Fibroblast of lung (primary cell): ENCODE data around the gene COL2A1. TPM values are rescaled to one million over a fixed set of nuclear protein-coding genes. Genes with fewer than 3 reads are reported as not detected.

Experiments used
- DNase-seq, 2 donors: peaks; one replicate each; pipeline versions ENCODE4 v3.0.0 to v3.0.0-alpha.2; 2010; ENCODE audit warnings: low read depth in 2 of 2
- H2AFZ ChIP-seq: 2 replicates; pipeline ENCODE4 v1.5.1; 2012; ENCODE audit warnings: low read length, control low read depth, inconsistent platforms
- H3K27ac ChIP-seq: 2 replicates; pipeline ENCODE4 v1.5.1; 2011; ENCODE audit warnings: low read length, control low read depth; ENCODE audit not compliant: insufficient read depth
- H3K27me3 ChIP-seq: 2 replicates; pipeline ENCODE4 v1.5.1; 2011; ENCODE audit warnings: mild to moderate bottlenecking, low read length; ENCODE audit not compliant: control insufficient read depth, insufficient read depth
- H3K36me3 ChIP-seq: 2 replicates; pipeline ENCODE4 v1.5.1; 2011; ENCODE audit warnings: low read length; ENCODE audit not compliant: control insufficient read depth, insufficient read depth
- H3K4me1 ChIP-seq: 2 replicates; pipeline ENCODE4 v1.5.1; 2011; ENCODE audit warnings: low read length; ENCODE audit not compliant: control insufficient read depth, insufficient read depth; ENCODE audit errors: extremely low read depth
- H3K4me2 ChIP-seq: 2 replicates; pipeline ENCODE4 v1.5.1; 2011; ENCODE audit warnings: low read length, control low read depth; ENCODE audit not compliant: insufficient read depth; ENCODE audit errors: extremely low read depth
- H3K4me3 ChIP-seq, 4 experiments: fragments of 200-600 bp in 1 of 4; sonication (generic) in 1 of 4; replicated peaks in 1 of 4; 2 replicates each; pipeline ENCODE4 v1.5.1; 2011 to 2016; ENCODE audit warnings: low read length in 4 of 4, low read depth in 3 of 4, mild to moderate bottlenecking in 3 of 4, control low read depth in 2 of 4, inconsistent platforms in 1 of 4, mixed read lengths in 1 of 4; ENCODE audit not compliant: insufficient read depth in 1 of 4; ENCODE audit errors: control extremely low read depth in 1 of 4
- H3K79me2 ChIP-seq: 2 replicates; pipeline ENCODE4 v1.5.1; 2012; ENCODE audit warnings: mild to moderate bottlenecking, low read length, inconsistent platforms; ENCODE audit not compliant: control insufficient read depth, insufficient read depth
- H3K9ac ChIP-seq: 2 replicates; pipeline ENCODE4 v1.5.1; 2011; ENCODE audit warnings: mild to moderate bottlenecking, low read length, control low read depth; ENCODE audit not compliant: insufficient read depth
- H3K9me3 ChIP-seq: 2 replicates; pipeline ENCODE4 v1.5.1; 2012; ENCODE audit warnings: low read depth, low read length; ENCODE audit not compliant: control insufficient read depth, insufficient read depth
- H4K20me1 ChIP-seq: 2 replicates; pipeline ENCODE4 v1.5.1; 2011; ENCODE audit warnings: low read length; ENCODE audit not compliant: control insufficient read depth, insufficient read depth; ENCODE audit errors: extremely low read depth
- EZH2 ChIP-seq: IDR thresholded peaks from 2 replicates; pipeline ENCODE4 v1.5.1; 2012; ENCODE audit warnings: low read length, control low read depth, mild to moderate bottlenecking; ENCODE audit errors: missing control alignments
- polyA plus RNA-seq, 2 donors: library from polyadenylated mRNA; depleted of rRNA in 1 of 2; stranded (reverse) in 1 of 2; unstranded in 1 of 2; fragments of >200 nt; gene quantifications; 2 replicates each; pipeline ENCODE4 v1.2.1, GENCODE V29; 2011 to 2012; ENCODE audit warnings: missing spikeins in 1 of 2
- total RNA-seq: library from RNA; depleted of rRNA; stranded (reverse); fragments of >200 nt; gene quantifications from 2 replicates; pipeline ENCODE4 v1.2.1, GENCODE V29; 2014
- TF ChIP-seq, protein P1 (sequence below), 2 donors: IDR thresholded peaks in 1 of 2; conservative IDR thresholded peaks in 1 of 2; 1 replicate in 1 of 2; 2 replicates in 1 of 2; pipeline ENCODE4 v1.5.1; 2011 to 2012; ENCODE audit warnings: low read length in 2 of 2, control low read depth in 1 of 2, inconsistent platforms in 1 of 2, low read depth in 1 of 2, mild to moderate bottlenecking in 1 of 2

COL2A1 gene
- total and polyA plus RNA-seq, 2 donors (not counting 1 experiment from before 2014, with no cell fraction given), result not detected

- Histone ChIP-seq H3K9me3 (no peaks in the 10 kb centered on the region), H3K9ac (no peak overlapping the region), H3K4me1 (peaks cover 2% of the 10 kb centered on the region), H3K36me3 (no peaks in the 10 kb centered on the region), H2AFZ (no peak overlapping the region), H3K79me2 (no peaks in the 10 kb centered on the region), H3K27ac (no peak overlapping the region), H3K27me3 (peaks cover 5% of the 10 kb centered on the region), H3K4me3 (no peak overlapping the region), H3K4me2 (no peak overlapping the region), H4K20me1 (no peaks in the 10 kb centered on the region)
- no peak for DNase-seq
- no peak for TF ChIP-seq EZH2
- TF ChIP-seq, protein P1, sequence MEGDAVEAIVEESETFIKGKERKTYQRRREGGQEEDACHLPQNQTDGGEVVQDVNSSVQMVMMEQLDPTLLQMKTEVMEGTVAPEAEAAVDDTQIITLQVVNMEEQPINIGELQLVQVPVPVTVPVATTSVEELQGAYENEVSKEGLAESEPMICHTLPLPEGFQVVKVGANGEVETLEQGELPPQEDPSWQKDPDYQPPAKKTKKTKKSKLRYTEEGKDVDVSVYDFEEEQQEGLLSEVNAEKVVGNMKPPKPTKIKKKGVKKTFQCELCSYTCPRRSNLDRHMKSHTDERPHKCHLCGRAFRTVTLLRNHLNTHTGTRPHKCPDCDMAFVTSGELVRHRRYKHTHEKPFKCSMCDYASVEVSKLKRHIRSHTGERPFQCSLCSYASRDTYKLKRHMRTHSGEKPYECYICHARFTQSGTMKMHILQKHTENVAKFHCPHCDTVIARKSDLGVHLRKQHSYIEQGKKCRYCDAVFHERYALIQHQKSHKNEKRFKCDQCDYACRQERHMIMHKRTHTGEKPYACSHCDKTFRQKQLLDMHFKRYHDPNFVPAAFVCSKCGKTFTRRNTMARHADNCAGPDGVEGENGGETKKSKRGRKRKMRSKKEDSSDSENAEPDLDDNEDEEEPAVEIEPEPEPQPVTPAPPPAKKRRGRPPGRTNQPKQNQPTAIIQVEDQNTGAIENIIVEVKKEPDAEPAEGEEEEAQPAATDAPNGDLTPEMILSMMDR (conservative IDR thresholded peaks at IDR 0.05 in 1 of 2, IDR thresholded peaks at IDR 0.05 in 1 of 2; ENCODE audit: low read depth in 1 of 2, low read length in 2 of 2), result no peak
Measured at GRCh38 chr12:48034835-48035805, 30.8 kb upstream of the COL2A1 start.

- no peak for DNase-seq
- Histone ChIP-seq H3K9ac (no peak overlapping the region), H3K27me3 (peaks cover 10% of the 10 kb centered on the region), H3K27ac (no peak overlapping the region), H4K20me1 (no peaks in the 10 kb centered on the region), H3K36me3 (no peaks in the 10 kb centered on the region), H2AFZ (no peak overlapping the region), H3K4me2 (no peak overlapping the region), H3K9me3 (no peaks in the 10 kb centered on the region), H3K4me1 (peaks cover 2% of the 10 kb centered on the region), H3K4me3 (no peak overlapping the region), H3K79me2 (no peaks in the 10 kb centered on the region)
- TF ChIP-seq, protein P1 (conservative IDR thresholded peaks at IDR 0.05 in 1 of 2, IDR thresholded peaks at IDR 0.05 in 1 of 2; ENCODE audit: low read depth in 1 of 2, low read length in 2 of 2), result no peak
- no peak for TF ChIP-seq EZH2
Measured at GRCh38 chr12:48033451-48033850, 29.2 kb upstream of the COL2A1 start.

GRCh38 chr12:48032597-48032996 is 28.3 kb upstream of the COL2A1 start:
- no peak for TF ChIP-seq EZH2
- TF ChIP-seq, protein P1 (conservative IDR thresholded peaks at IDR 0.05 in 1 of 2, IDR thresholded peaks at IDR 0.05 in 1 of 2; ENCODE audit: low read depth in 1 of 2, low read length in 2 of 2), result no peak
- DNase-seq, result peak in 1 of 2 donors; percentile 5

More at GRCh38 chr12:48032597-48032996, 28.3 kb upstream of the COL2A1 start:
- Histone ChIP-seq H2AFZ (no peak overlapping the region), H3K9me3 (no peaks in the 10 kb centered on the region), H3K79me2 (no peaks in the 10 kb centered on the region), H3K4me2 (no peak overlapping the region), H4K20me1 (no peaks in the 10 kb centered on the region), H3K27me3 (peaks cover 11% of the 10 kb centered on the region), H3K36me3 (no peaks in the 10 kb centered on the region), H3K9ac (no peak overlapping the region), H3K27ac (no peak overlapping the region), H3K4me1 (no peaks in the 10 kb centered on the region), H3K4me3 (no peak overlapping the region)
